Mucosa of descending colon (tissue), 3 donors: ENCODE results near the gene EIF4E. TPM values are rescaled to one million over a fixed set of nuclear protein-coding genes. Genes with fewer than 3 reads are reported as not detected.
"Not testable (repeated sequence)": the region's sequence is repeated elsewhere in the genome, so short reads cannot be mapped to it uniquely, and the experiment has no call there.

Experiments
- ATAC-seq: fragments of 200-7000 bp; cut with Tn5 transposase; one replicate; pipeline ENCODE4 v1.9.1; 2020; ENCODE audit warnings: mild to moderate bottlenecking, moderate library complexity
- DNase-seq, 3 donors: peaks; one replicate each; pipeline ENCODE4 v3.0.0-alpha.2; 2020
- H3K36me3 ChIP-seq: fragments of 200-600 bp; one replicate; pipeline ENCODE4 v1.8.0; 2021; ENCODE audit warnings: low read depth, mild to moderate bottlenecking
- H3K4me1 ChIP-seq: fragments of 200-600 bp; one replicate; pipeline ENCODE4 v1.8.0; 2021; ENCODE audit warnings: low read depth, mild to moderate bottlenecking
- H3K4me3 ChIP-seq: fragments of 200-600 bp; one replicate; pipeline ENCODE4 v1.8.0; 2021; ENCODE audit warnings: mild to moderate bottlenecking
- H3K9me3 ChIP-seq: fragments of 200-600 bp; one replicate; pipeline ENCODE4 v1.8.0; 2021; ENCODE audit warnings: mild to moderate bottlenecking
- intact Hi-C, 2 donors: fragments of 100-400 bp; cut with DNase I in 1 of 2; cut with micrococcal nuclease in 1 of 2; formaldehyde crosslinking; loops; one replicate each; pipeline versions ENCODE4 v1.11.0 to v1.11.1; 2022; cut with DNase I, micrococcal nuclease
- total RNA-seq, 3 donors: library from RNA; stranded (reverse); fragmentation: NEBNext Ultra II Directional in 2 of 3; extraction: Animal tissue kit (Norgen Biotek cat#: 25700) in 2 of 3; gene quantifications; one replicate each; pipeline versions ENCODE4 v1.2.1 to v1.2.4, GENCODE V29; 2021 to 2023
- TF ChIP-seq, protein P1 (sequence below): fragments of 200-600 bp; IDR thresholded peaks from one replicate; pipeline ENCODE4 v1.8.0; 2022; ENCODE audit warnings: antibody characterized with exemption, mild to moderate bottlenecking
- donor health status: DM: no; HTN: no; CAD: no; lungs with moderate emphysema.
- donor health status: DM: no; HTN: no; CAD: no.
- donor health status: DM: no; HTN: yes; CAD: no.

EIF4E gene
- total RNA-seq, 3 donors from 2014 or later: 66.7 to 87.6 (median 81.0) TPM

DNA sequence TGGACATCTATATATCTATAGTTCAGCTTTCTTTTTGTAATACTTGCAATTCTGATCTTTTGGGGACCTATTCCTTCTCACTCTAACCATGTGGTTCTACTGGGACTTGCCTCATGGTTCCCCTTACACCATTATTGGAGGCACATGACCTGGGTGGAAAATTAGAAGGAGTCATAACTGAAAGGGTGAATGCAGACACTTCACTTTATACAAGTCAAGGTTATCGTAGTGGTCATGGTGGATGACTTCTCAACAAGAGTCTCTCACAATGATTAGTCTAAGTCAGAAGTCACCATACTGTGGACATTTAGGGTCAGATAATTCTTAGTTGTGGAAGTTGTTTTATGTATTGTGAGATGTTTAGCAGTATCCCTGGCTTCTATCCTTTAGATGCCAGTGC lies 10.5 kb upstream of the EIF4E start:
- ATAC-seq (no peak), DNase-seq (no peak)
- TF ChIP-seq, protein P1, sequence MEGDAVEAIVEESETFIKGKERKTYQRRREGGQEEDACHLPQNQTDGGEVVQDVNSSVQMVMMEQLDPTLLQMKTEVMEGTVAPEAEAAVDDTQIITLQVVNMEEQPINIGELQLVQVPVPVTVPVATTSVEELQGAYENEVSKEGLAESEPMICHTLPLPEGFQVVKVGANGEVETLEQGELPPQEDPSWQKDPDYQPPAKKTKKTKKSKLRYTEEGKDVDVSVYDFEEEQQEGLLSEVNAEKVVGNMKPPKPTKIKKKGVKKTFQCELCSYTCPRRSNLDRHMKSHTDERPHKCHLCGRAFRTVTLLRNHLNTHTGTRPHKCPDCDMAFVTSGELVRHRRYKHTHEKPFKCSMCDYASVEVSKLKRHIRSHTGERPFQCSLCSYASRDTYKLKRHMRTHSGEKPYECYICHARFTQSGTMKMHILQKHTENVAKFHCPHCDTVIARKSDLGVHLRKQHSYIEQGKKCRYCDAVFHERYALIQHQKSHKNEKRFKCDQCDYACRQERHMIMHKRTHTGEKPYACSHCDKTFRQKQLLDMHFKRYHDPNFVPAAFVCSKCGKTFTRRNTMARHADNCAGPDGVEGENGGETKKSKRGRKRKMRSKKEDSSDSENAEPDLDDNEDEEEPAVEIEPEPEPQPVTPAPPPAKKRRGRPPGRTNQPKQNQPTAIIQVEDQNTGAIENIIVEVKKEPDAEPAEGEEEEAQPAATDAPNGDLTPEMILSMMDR: no peak
- no peak overlapping the region for H3K4me3 ChIP-seq
- H3K9me3 ChIP-seq: no peaks in the 10 kb centered on the region
- intact Hi-C loops: no loop called here
- H3K4me1 ChIP-seq: no peaks in the 10 kb centered on the region
- no peaks in the 10 kb centered on the region for H3K36me3 ChIP-seq

- Histone ChIP-seq H3K4me3 (no peak overlapping the region), H3K9me3 (no peaks in the 10 kb centered on the region), H3K36me3 (no peaks in the 10 kb centered on the region), H3K4me1 (peaks cover 3% of the 10 kb centered on the region)
- TF ChIP-seq, protein P1: no peak
- intact Hi-C loops: no loop called here
- DNase-seq: no peak
- ATAC-seq: peak; percentile 91
Measured at GRCh38 chr4:98937986-98938720, 9.2 kb upstream of the EIF4E start.

DNA sequence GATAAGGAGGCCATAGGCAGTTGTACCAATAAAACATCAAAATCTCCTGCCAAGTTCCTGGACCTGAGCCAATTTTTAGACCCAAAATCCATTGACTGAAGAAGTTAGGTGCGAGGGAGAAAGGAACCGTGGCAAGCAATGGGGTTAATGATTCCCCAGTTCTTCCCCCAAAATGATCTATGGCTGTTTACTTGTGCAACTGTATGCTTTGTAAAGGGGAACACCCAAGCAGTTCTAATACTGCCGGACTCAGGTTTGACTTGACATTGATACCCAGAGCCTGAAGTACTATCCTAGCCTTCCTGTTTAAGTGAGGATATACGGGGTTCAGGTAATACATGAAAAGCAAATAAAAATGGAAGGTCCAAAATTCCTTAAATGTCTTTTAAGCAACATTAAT lies 6.7 kb upstream of the EIF4E start:
- no peak for ATAC-seq
- H3K4me3 ChIP-seq: no peak overlapping the region
- peaks cover 12% of the 10 kb centered on the region for H3K4me1 ChIP-seq
- no peak for DNase-seq
- TF ChIP-seq, protein P1: no peak
- intact Hi-C loops: no loop called here
- no peaks in the 10 kb centered on the region for H3K9me3 ChIP-seq
- no peaks in the 10 kb centered on the region for H3K36me3 ChIP-seq

GRCh38 chr4:98934851-98935250 lies 5.9 kb upstream of the EIF4E start:
- peaks cover 17% of the 10 kb centered on the region for H3K4me1 ChIP-seq
- H3K4me3 ChIP-seq, intact Hi-C loops, H3K36me3 ChIP-seq, ATAC-seq, H3K9me3 ChIP-seq: not testable (repeated sequence)
- DNase-seq: peak in 1 of 3 donors; percentile 29

DNA sequence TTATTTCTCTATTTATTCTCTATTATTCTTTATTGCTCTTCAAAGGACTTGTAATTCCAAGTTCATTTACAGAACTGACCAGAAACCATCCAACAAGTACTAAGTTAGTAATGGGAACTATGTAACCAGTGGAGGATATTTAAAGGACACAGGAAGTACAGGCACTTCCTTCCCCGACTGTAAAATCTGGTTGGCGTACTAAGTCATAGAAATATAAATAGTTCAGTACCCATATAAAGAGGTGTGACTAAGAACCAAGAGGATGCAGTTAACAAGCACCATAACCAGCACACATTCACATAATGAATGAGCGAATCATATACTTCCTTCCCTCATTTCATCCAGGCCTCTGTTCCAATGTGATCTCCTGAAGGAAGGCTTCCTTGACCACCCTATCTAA lies 3.6 kb upstream of the EIF4E start:
- TF ChIP-seq, protein P1: no peak
- peak in 1 of 3 donors; percentile 23 for DNase-seq
- Histone ChIP-seq H3K4me1 (peaks cover 22% of the 10 kb centered on the region), H3K9me3 (no peaks in the 10 kb centered on the region), H3K4me3 (no peak overlapping the region), H3K36me3 (no peaks in the 10 kb centered on the region)
- peak; percentile 52 for ATAC-seq
- intact Hi-C loops: no loop called here

DNA sequence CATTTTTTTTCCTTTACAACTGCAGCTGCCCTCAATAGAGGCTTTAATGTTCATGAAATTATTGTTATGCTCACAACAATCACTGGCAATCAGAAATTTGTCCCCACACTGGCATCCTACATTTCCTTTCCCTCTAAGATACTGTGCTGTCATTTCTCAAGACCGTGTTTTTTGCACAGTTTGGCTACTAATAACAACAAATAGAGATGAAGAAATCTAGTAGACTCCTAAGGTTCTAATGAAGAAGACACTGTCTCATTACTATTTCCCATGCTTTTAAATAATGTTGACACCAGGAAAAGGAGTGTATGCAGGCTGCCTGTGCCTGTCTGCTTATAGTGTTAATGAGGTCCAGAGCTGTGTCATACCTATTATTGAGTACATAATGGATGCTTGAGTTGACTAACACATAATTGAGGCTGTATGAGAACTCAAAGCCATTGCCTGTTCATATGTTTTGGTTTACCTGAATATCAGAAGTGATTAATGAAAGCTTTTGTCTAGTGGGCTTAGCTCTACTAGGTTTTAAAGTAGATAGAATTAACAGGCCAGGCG lies 1.5 kb upstream of the EIF4E start:
- ATAC-seq: no peak
- Histone ChIP-seq H3K4me1 (peaks cover 28% of the 10 kb centered on the region), H3K4me3 (no peak overlapping the region), H3K9me3 (no peaks in the 10 kb centered on the region), H3K36me3 (no peaks in the 10 kb centered on the region)
- TF ChIP-seq, protein P1: no peak
- intact Hi-C loops: no loop called here
- no peak for DNase-seq
